ENCODE results near the gene FAM83C. TPM values are rescaled to one million over a fixed set of nuclear protein-coding genes. Genes with fewer than 3 reads are reported as not detected.

FAM83C gene
- total RNA-seq, 1 experiment from 2014 or later: not detected

DNA sequence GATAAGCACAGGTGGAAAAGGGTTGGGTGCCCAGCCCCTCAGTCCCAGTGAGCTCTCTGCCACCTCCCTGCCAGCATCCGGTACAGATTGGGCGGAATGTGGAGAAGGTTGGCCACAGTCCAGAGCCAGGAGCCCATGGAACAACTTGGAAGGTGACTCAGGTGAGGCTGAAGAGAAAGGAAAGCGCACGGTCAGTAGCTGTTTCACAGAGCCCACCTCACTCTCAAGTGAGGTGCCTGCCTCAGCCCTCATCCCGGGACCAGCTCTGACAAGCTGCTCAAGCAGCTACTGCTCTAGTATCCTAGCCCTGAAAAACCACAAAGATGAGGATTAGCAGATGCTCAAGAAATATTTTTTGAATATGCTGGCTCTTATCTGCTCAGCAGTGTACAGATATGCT is 13.2 kb downstream of the FAM83C start:
- H3K27me3 ChIP-seq (replicated peaks; ENCODE audit: insufficient read depth, low read depth, low read length, poor library complexity): no peaks in the 10 kb centered on the region
- H3K9me3 ChIP-seq (ENCODE audit: low read depth, low read length, poor library complexity, severe bottlenecking): no peaks in the 10 kb centered on the region
- POLR2A ChIA-PET (ENCODE audit: low non-redundant PET): no interaction called here
- no peak overlapping the region for H3K4me3 ChIP-seq (ENCODE audit: low read depth, low read length, poor library complexity, severe bottlenecking)
- no peak for DNase-seq (ENCODE audit: low spot score)
- H3K27ac ChIP-seq (ENCODE audit: low read depth, low read length, poor library complexity, severe bottlenecking): no peak overlapping the region
- TF ChIP-seq CTCF (conservative IDR thresholded peaks at IDR 0.05; ENCODE audit: low read depth, low read length) (no peak), EZH2 (IDR thresholded peaks at IDR 0.05; ENCODE audit: borderline replicate concordance, low read depth, low read length, poor library complexity, severe bottlenecking) (no peak)
- intact Hi-C loops (cut with micrococcal nuclease; ENCODE audit: unreplicated experiment): no loop called here
- BruUV-seq (replicated peaks): no TSS peak
- peaks cover 13% of the 10 kb centered on the region for H3K4me1 ChIP-seq (ENCODE audit: insufficient read depth, low read length, poor library complexity, severe bottlenecking)
- peaks cover 36% of the 10 kb centered on the region for H3K36me3 ChIP-seq (ENCODE audit: insufficient read depth, low read length, poor library complexity, severe bottlenecking)
- CTCF ChIA-PET: interaction anchor here (0.5 kb wide), 1 partner anchor 160 kb away, joined by 4 read pairs; no protein-coding TSS in a partner anchor

GRCh38 chr20:35277531-35278395 is 14.5 kb downstream of the FAM83C start, which contains the start of gene MMP24OS:
MMP24OS (minus strand) TSS chr20:35278122; CDS start chr20:35277929, 193 bp downstream.
- ChIA-PET POLR2A (ENCODE audit: low non-redundant PET) (interaction anchor here (0.6 kb wide), 2 partner anchors 20 to 21 kb away, joined by 3 read pairs; no protein-coding TSS in a partner anchor), CTCF (interaction anchor here (0.6 kb wide), 1 partner anchor 12 kb away, joined by 10 read pairs; no protein-coding TSS in a partner anchor)
- peaks cover 34% of the 10 kb centered on the region for H3K36me3 ChIP-seq (ENCODE audit: insufficient read depth, low read length, poor library complexity, severe bottlenecking)
- peak; percentile 94 for DNase-seq (ENCODE audit: low spot score)
- peak within 1 kb of the TSS; percentile 87 for H3K27ac ChIP-seq (ENCODE audit: low read depth, low read length, poor library complexity, severe bottlenecking)
- BruUV-seq (replicated peaks): no TSS peak
- peaks cover 6% of the 10 kb centered on the region for H3K4me1 ChIP-seq (ENCODE audit: insufficient read depth, low read length, poor library complexity, severe bottlenecking)
- H3K27me3 ChIP-seq (replicated peaks; ENCODE audit: insufficient read depth, low read depth, low read length, poor library complexity): no peaks in the 10 kb centered on the region
- H3K9me3 ChIP-seq (ENCODE audit: low read depth, low read length, poor library complexity, severe bottlenecking): no peaks in the 10 kb centered on the region
- TF ChIP-seq CTCF (conservative IDR thresholded peaks at IDR 0.05; ENCODE audit: low read depth, low read length) (0 out of 2 replicates have a peak, but pooled peaks have one; percentile 23), EZH2 (IDR thresholded peaks at IDR 0.05; ENCODE audit: borderline replicate concordance, low read depth, low read length, poor library complexity, severe bottlenecking) (no peak)
- intact Hi-C loops (cut with micrococcal nuclease; ENCODE audit: unreplicated experiment): no loop called here
- H3K4me3 ChIP-seq (ENCODE audit: low read depth, low read length, poor library complexity, severe bottlenecking): peak within 1 kb of the TSS; percentile 75

DNA sequence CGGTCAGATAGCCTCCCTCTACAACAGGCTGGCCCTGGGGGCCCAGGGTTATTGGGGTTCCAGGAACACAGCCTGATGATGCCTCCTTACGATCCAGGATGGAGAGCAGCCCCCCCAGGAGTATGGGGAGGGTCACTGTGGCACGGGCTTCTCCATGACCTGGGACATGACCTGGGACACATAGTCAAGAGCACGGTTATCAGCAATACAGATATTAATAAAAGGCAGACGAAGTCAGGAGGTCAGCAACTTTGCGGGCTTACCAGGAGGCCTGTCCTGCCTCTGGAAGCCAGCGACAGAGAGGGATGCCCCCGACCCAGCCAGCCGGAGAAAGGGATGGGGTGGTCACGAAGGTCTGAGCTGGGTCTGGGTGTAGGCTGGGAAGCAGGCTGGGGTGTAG is 15.1 kb downstream of the FAM83C start:
- Histone ChIP-seq H3K36me3 (ENCODE audit: insufficient read depth, low read length, poor library complexity, severe bottlenecking) (peaks cover 27% of the 10 kb centered on the region), H3K27ac (ENCODE audit: low read depth, low read length, poor library complexity, severe bottlenecking) (peak overlapping the region; percentile 87)
- CTCF ChIA-PET: no interaction called here

More for the DNA sequence above, 15.1 kb downstream of the FAM83C start:
- Histone ChIP-seq H3K9me3 (ENCODE audit: low read depth, low read length, poor library complexity, severe bottlenecking) (no peaks in the 10 kb centered on the region), H3K4me1 (ENCODE audit: insufficient read depth, low read length, poor library complexity, severe bottlenecking) (peaks cover 6% of the 10 kb centered on the region), H3K4me3 (ENCODE audit: low read depth, low read length, poor library complexity, severe bottlenecking) (peak overlapping the region; percentile 75), H3K27me3 (replicated peaks; ENCODE audit: insufficient read depth, low read depth, low read length, poor library complexity) (no peaks in the 10 kb centered on the region)
- no peak for DNase-seq (ENCODE audit: low spot score)
- BruUV-seq (replicated peaks): no TSS peak
- POLR2A ChIA-PET (ENCODE audit: low non-redundant PET): no interaction called here
- intact Hi-C loops (cut with micrococcal nuclease; ENCODE audit: unreplicated experiment): no loop called here
- TF ChIP-seq EZH2 (IDR thresholded peaks at IDR 0.05; ENCODE audit: borderline replicate concordance, low read depth, low read length, poor library complexity, severe bottlenecking) (no peak), CTCF (conservative IDR thresholded peaks at IDR 0.05; ENCODE audit: low read depth, low read length) (no peak)

Measured in A673 (cell line).